CD4-positive, alpha-beta T cell treated with Interleukin-6 for 4 hours (primary cell): Measurements from ENCODE around the gene ATP6V0C.
A peak's percentile ranks its signal among the peaks of the same experiment; 100 is the strongest.
"Not testable (repeated sequence)": the region's sequence is repeated elsewhere in the genome, so short reads cannot be mapped to it uniquely, and the experiment has no call there.

Source experiments
- DNase-seq: peaks from one replicate; pipeline ENCODE4 v3.0.0-alpha.2; 2020; ENCODE audit warnings: mixed read lengths

The ATP6V0C gene

GRCh38 chr16:2529961-2530628, 16.3 kb downstream of the ATP6V0C start:
- no peak for DNase-seq

GRCh38 chr16:2530629-2531318, 17.0 kb downstream of the ATP6V0C start:
- no peak for DNase-seq

- DNase-seq, result no peak
Observed at GRCh38 chr16:2531371-2531695, 17.6 kb downstream of the ATP6V0C start, which contains the start of gene CEMP1. TSS of gene CEMP1 (minus strand) at chr16:2531408. CDS start at chr16:2531073, 335 bp downstream.

GRCh38 chr16:2531696-2532493, 18.1 kb downstream of the ATP6V0C start:
- DNase-seq, result peak; percentile 99

GRCh38 chr16:2532494-2533141, 18.9 kb downstream of the ATP6V0C start:
- peak; percentile 74 for DNase-seq

GRCh38 chr16:2533142-2533755, 19.5 kb downstream of the ATP6V0C start:
- not testable (repeated sequence) for DNase-seq

- no peak for DNase-seq
Observed at GRCh38 chr16:2533912-2534311, 20.2 kb downstream of the ATP6V0C start.

GRCh38 chr16:2534335-2534734, 20.6 kb downstream of the ATP6V0C start:
- not testable (repeated sequence) for DNase-seq

GRCh38 chr16:2535625-2536013, 21.9 kb downstream of the ATP6V0C start:
- DNase-seq, result no peak

GRCh38 chr16:2537451-2538379, 24.0 kb downstream of the ATP6V0C start, which contains the start of gene PDPK1:
TSS of gene PDPK1 (plus strand) at chr16:2538021. CDS start at chr16:2538113, 92 bp downstream.
- DNase-seq, result peak; percentile 95

GRCh38 chr16:2539192-2539844, 25.6 kb downstream of the ATP6V0C start:
- not testable (repeated sequence) for DNase-seq

GRCh38 chr16:2539845-2540458, 26.2 kb downstream of the ATP6V0C start:
- DNase-seq, result peak; percentile 38

GRCh38 chr16:2540912-2541311, 27.2 kb downstream of the ATP6V0C start:
- DNase-seq, result not testable (repeated sequence)

GRCh38 chr16:2541409-2541808, 27.7 kb downstream of the ATP6V0C start:
- not testable (repeated sequence) for DNase-seq

GRCh38 chr16:2543771-2544170, 30.0 kb downstream of the ATP6V0C start:
- not testable (repeated sequence) for DNase-seq

GRCh38 chr16:2550283-2550878, 36.6 kb downstream of the ATP6V0C start:
- not testable (repeated sequence) for DNase-seq

GRCh38 chr16:2551420-2551889, 37.7 kb downstream of the ATP6V0C start:
- not testable (repeated sequence) for DNase-seq

GRCh38 chr16:2554709-2555425, 41.1 kb downstream of the ATP6V0C start:
- DNase-seq, result not testable (repeated sequence)

GRCh38 chr16:2557150-2557549, 43.4 kb downstream of the ATP6V0C start:
- not testable (repeated sequence) for DNase-seq
